ENCODE data around the gene AFF3. TPM values are rescaled to one million over a fixed set of nuclear protein-coding genes. Genes with fewer than 3 reads are reported as not detected.

The AFF3 gene
- total RNA-seq, 4 donors from 2014 or later: 8.5 to 77.2 (median 27.1) TPM

GRCh38 chr2:100034431-100034830, 108.0 kb downstream of the AFF3 start:
- Histone ChIP-seq H3K27ac (no peak overlapping the region), H3K36me3 (no peaks in the 10 kb centered on the region), H3K4me1 (no peaks in the 10 kb centered on the region), H3K9me3 (no peaks in the 10 kb centered on the region), H3K27me3 (no peaks in the 10 kb centered on the region), H3K4me3 (no peak overlapping the region)
- TF ChIP-seq CTCF (IDR thresholded peaks at IDR 0.05): no peak
- no peak for DNase-seq
- intact Hi-C loops (cut with DNase I; ENCODE audit: low total_unique reads): no loop called here

GRCh38 chr2:100033976-100034375, 108.4 kb downstream of the AFF3 start:
- Histone ChIP-seq H3K4me1 (no peaks in the 10 kb centered on the region), H3K27ac (no peak overlapping the region), H3K36me3 (no peaks in the 10 kb centered on the region), H3K4me3 (no peak overlapping the region), H3K9me3 (no peaks in the 10 kb centered on the region), H3K27me3 (no peaks in the 10 kb centered on the region)
- DNase-seq: no peak
- intact Hi-C loops (cut with DNase I; ENCODE audit: low total_unique reads): no loop called here
- TF ChIP-seq POLR2A (IDR thresholded peaks at IDR 0.05) (no peak), CTCF (IDR thresholded peaks at IDR 0.05) (no peak)

GRCh38 chr2:100031604-100032003, 110.8 kb downstream of the AFF3 start:
- Histone ChIP-seq H3K27ac (no peak overlapping the region), H3K4me1 (no peaks in the 10 kb centered on the region), H3K4me3 (no peak overlapping the region)

GRCh38 chr2:100029460-100029859, 112.9 kb downstream of the AFF3 start:
- TF ChIP-seq CTCF (IDR thresholded peaks at IDR 0.05) (no peak), POLR2A (IDR thresholded peaks at IDR 0.05) (no peak)

More at GRCh38 chr2:100031604-100032003, 110.8 kb downstream of the AFF3 start:
- TF ChIP-seq POLR2A (IDR thresholded peaks at IDR 0.05) (no peak), CTCF (IDR thresholded peaks at IDR 0.05) (no peak)
- no peaks in the 10 kb centered on the region for H3K9me3 ChIP-seq
- DNase-seq: no peak
- no peaks in the 10 kb centered on the region for H3K27me3 ChIP-seq
- no peaks in the 10 kb centered on the region for H3K36me3 ChIP-seq
- intact Hi-C loops (cut with DNase I; ENCODE audit: low total_unique reads): no loop called here

GRCh38 chr2:100021791-100022340, 120.5 kb downstream of the AFF3 start:
- TF ChIP-seq CTCF (IDR thresholded peaks at IDR 0.05): no peak
- TF ChIP-seq POLR2A (IDR thresholded peaks at IDR 0.05): no peak
- no peak overlapping the region for H3K4me3 ChIP-seq
- DNase-seq: no peak
- H3K36me3 ChIP-seq: no peaks in the 10 kb centered on the region
- intact Hi-C loops (cut with DNase I; ENCODE audit: low total_unique reads): no loop called here
- H3K4me1 ChIP-seq: no peaks in the 10 kb centered on the region
- no peaks in the 10 kb centered on the region for H3K9me3 ChIP-seq
- no peak overlapping the region for H3K27ac ChIP-seq
- H3K27me3 ChIP-seq: no peaks in the 10 kb centered on the region

More at GRCh38 chr2:100029460-100029859, 112.9 kb downstream of the AFF3 start:
- Histone ChIP-seq H3K4me3 (no peak overlapping the region), H3K9me3 (no peaks in the 10 kb centered on the region), H3K27ac (no peak overlapping the region), H3K4me1 (no peaks in the 10 kb centered on the region), H3K27me3 (no peaks in the 10 kb centered on the region), H3K36me3 (no peaks in the 10 kb centered on the region)
- DNase-seq: no peak
- intact Hi-C loops (cut with DNase I; ENCODE audit: low total_unique reads): no loop called here

All from uterus (tissue), 4 donors.